ENCODE data around the gene ERCC1. TPM values are rescaled to one million over a fixed set of nuclear protein-coding genes. Genes with fewer than 3 reads are reported as not detected.
A peak's percentile ranks its signal among the peaks of the same experiment; 100 is the strongest.

ERCC1 gene
- total RNA-seq, 1 donor from 2014 or later: 67.5 TPM

DNA sequence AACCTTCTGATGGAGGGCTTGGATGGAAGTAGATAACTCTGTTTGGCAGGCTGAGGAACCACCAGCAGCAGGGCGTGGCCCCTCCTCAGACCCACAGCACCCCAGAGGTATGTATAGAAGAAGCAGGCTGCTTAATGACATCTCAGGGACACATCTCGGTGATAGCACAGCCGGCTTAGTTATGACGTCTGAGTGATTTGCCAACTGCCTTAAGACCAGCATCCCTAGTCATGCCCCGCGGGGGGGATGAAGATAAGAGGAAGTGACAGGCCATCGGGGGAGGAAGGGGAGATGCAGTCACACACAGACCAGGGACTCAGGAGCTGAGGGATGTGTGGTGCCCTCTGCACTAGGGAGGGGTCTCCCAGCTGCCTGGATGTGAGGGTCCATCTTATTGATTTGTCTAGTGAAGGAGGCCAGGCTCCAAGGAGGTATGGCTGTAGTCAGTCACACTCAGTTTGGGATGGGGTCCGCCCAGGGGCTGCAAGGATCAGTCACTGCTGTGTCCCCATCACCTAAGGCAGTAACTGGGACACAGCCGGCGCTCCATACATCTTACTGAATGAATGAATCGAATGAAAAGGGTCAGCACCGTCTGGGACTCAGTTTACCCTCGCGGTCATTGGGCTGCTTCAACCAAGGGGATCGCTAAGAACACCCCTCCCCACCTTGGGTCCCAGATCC lies 19.2 kb upstream of the ERCC1 start:
- H3K27ac ChIP-seq (ENCODE audit: low read depth, low read length): peak overlapping the region; percentile 94

DNA sequence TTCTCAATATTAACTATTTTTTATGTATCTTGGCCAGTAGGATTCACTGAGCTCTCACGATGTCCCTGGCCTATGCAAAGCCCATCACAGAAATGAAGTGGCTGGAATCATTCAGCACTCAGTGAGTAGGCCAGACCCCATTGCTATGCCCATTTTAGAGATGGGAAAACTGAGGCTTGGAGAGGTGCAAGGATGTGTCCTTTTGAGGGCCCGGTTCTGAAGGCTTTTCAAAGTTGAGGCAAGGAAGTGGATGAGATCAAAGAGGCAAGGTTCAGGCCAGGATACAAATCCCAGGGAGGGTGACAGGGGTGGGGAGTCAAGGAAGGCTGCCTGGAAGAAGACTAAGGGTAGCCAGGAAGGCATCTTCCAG lies 18.7 kb upstream of the ERCC1 start:
- H3K79me2 ChIP-seq (ENCODE audit: insufficient read depth, low read length): no peaks in the 10 kb centered on the region
- H4K20me1 ChIP-seq (ENCODE audit: insufficient read depth, low read length): no peaks in the 10 kb centered on the region
- Mint-ChIP-seq H3K4me3 (ENCODE audit: unreplicated experiment) (peak overlapping the region; percentile 17), H3K36me3 (ENCODE audit: low read depth, unreplicated experiment) (no peaks in the 10 kb centered on the region), H3K4me1 (ENCODE audit: low read depth, unreplicated experiment) (peaks cover 10% of the 10 kb centered on the region), H3K9me3 (ENCODE audit: unreplicated experiment) (no peaks in the 10 kb centered on the region), H3K27me3 (ENCODE audit: low read depth, unreplicated experiment) (no peaks in the 10 kb centered on the region), H3K27ac (ENCODE audit: unreplicated experiment) (peak overlapping the region; percentile 72)
- H3K36me3 ChIP-seq (ENCODE audit: insufficient read depth, low read length): no peaks in the 10 kb centered on the region
- H3K9ac ChIP-seq (ENCODE audit: low read length): peak overlapping the region; percentile 99
- peak overlapping the region; percentile 97 for H3K4me2 ChIP-seq (ENCODE audit: low read length)
- H2AFZ ChIP-seq (ENCODE audit: low read depth, low read length): no peak overlapping the region
- no peaks in the 10 kb centered on the region for H3K9me3 ChIP-seq (ENCODE audit: insufficient read depth, low read depth, low read length)
- peak overlapping the region; percentile 94 for H3K27ac ChIP-seq (ENCODE audit: low read depth, low read length)
- H3K27me3 ChIP-seq (ENCODE audit: insufficient read depth, low read length): no peaks in the 10 kb centered on the region
- no peak overlapping the region for H3K4me3 ChIP-seq (ENCODE audit: insufficient read depth, low read depth, low read length)
- FAIRE-seq (no peak), DNase-seq (ENCODE audit: low read depth) (no peak)
- TF ChIP-seq EZH2 (IDR thresholded peaks at IDR 0.05; ENCODE audit: insufficient read depth, low read length): no peak
- TF ChIP-seq, protein P1, sequence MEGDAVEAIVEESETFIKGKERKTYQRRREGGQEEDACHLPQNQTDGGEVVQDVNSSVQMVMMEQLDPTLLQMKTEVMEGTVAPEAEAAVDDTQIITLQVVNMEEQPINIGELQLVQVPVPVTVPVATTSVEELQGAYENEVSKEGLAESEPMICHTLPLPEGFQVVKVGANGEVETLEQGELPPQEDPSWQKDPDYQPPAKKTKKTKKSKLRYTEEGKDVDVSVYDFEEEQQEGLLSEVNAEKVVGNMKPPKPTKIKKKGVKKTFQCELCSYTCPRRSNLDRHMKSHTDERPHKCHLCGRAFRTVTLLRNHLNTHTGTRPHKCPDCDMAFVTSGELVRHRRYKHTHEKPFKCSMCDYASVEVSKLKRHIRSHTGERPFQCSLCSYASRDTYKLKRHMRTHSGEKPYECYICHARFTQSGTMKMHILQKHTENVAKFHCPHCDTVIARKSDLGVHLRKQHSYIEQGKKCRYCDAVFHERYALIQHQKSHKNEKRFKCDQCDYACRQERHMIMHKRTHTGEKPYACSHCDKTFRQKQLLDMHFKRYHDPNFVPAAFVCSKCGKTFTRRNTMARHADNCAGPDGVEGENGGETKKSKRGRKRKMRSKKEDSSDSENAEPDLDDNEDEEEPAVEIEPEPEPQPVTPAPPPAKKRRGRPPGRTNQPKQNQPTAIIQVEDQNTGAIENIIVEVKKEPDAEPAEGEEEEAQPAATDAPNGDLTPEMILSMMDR (IDR thresholded peaks at IDR 0.05; ENCODE audit: insufficient read depth, low read depth, low read length): no peak
- peaks cover 29% of the 10 kb centered on the region for H3K4me1 ChIP-seq (ENCODE audit: insufficient read depth, low read length)

More for the DNA sequence above, 19.2 kb upstream of the ERCC1 start:
- no peaks in the 10 kb centered on the region for H3K36me3 Mint-ChIP-seq (ENCODE audit: low read depth, unreplicated experiment)
- Histone ChIP-seq H3K4me2 (ENCODE audit: low read length) (peak overlapping the region; percentile 97), H3K4me1 (ENCODE audit: insufficient read depth, low read length) (peaks cover 29% of the 10 kb centered on the region), H3K79me2 (ENCODE audit: insufficient read depth, low read length) (no peaks in the 10 kb centered on the region), H2AFZ (ENCODE audit: low read depth, low read length) (peak overlapping the region; percentile 61), H3K27me3 (ENCODE audit: insufficient read depth, low read length) (no peaks in the 10 kb centered on the region), H3K4me3 (ENCODE audit: insufficient read depth, low read depth, low read length) (peak overlapping the region; percentile 67), H3K9me3 (ENCODE audit: insufficient read depth, low read depth, low read length) (no peaks in the 10 kb centered on the region), H3K9ac (ENCODE audit: low read length) (peak overlapping the region; percentile 99), H3K36me3 (ENCODE audit: insufficient read depth, low read length) (no peaks in the 10 kb centered on the region), H4K20me1 (ENCODE audit: insufficient read depth, low read length) (no peaks in the 10 kb centered on the region)
- H3K27ac Mint-ChIP-seq (ENCODE audit: unreplicated experiment): peak overlapping the region; percentile 72
- TF ChIP-seq EZH2 (IDR thresholded peaks at IDR 0.05; ENCODE audit: insufficient read depth, low read length): no peak
- TF ChIP-seq, protein P1 (IDR thresholded peaks at IDR 0.05; ENCODE audit: insufficient read depth, low read depth, low read length): no peak
- peaks cover 10% of the 10 kb centered on the region for H3K4me1 Mint-ChIP-seq (ENCODE audit: low read depth, unreplicated experiment)
- no peaks in the 10 kb centered on the region for H3K27me3 Mint-ChIP-seq (ENCODE audit: low read depth, unreplicated experiment)
- H3K4me3 Mint-ChIP-seq (ENCODE audit: unreplicated experiment): peak overlapping the region; percentile 79
- FAIRE-seq (no peak), DNase-seq (ENCODE audit: low read depth) (peak; percentile 16)
- H3K9me3 Mint-ChIP-seq (ENCODE audit: unreplicated experiment): no peaks in the 10 kb centered on the region
